GM12878 (cell line): ENCODE results near the gene KIF5A. TPM values are rescaled to one million over a fixed set of nuclear protein-coding genes. Genes with fewer than 3 reads are reported as not detected.

Source experiments
- ATAC-seq: fragments of 200-7000 bp; cut with Tn5 transposase; 3 replicates; pipeline ENCODE4 v1.9.1; 2020; ENCODE audit warnings: mild to moderate bottlenecking, moderate library complexity
- BruUV-seq: library from RNA; stranded (reverse); fragments of 400-500 nt; replicated peaks from 2 replicates; lab custom pipeline; 2021; lab: Mats Ljungman, UMichigan
- CTCF ChIA-PET: fragments of 300-600 bp; sonication (Branson Sonifier 250); formaldehyde crosslinking; extraction: SDS; loops from one replicate; lab custom pipeline; 2021; ENCODE audit warnings: inconsistent platforms; lab: Yijun Ruan, JAX
- POLR2A ChIA-PET: fragments of 350-600 bp; formaldehyde crosslinking; extraction: SDS; loops from one replicate; lab custom pipeline; 2021; ENCODE audit warnings: inconsistent platforms; lab: Charles Lee
- RAD21 ChIA-PET: fragments of 300-600 bp; sonication (Branson Sonifier 250); formaldehyde crosslinking; loops from one replicate; lab custom pipeline; 2023; ENCODE audit warnings: antibody characterized with exemption; ENCODE audit not compliant: unreplicated experiment; lab: Charles Lee
- SMC1A ChIA-PET: fragments of 300-600 bp; sonication (Branson Sonifier 250); formaldehyde crosslinking; loops from one replicate; lab custom pipeline; 2023; ENCODE audit not compliant: unreplicated experiment, uncharacterized antibody; lab: Charles Lee
- DNase-seq: peaks from one replicate; pipeline ENCODE4 v3.0.0-alpha.2; 2011; ENCODE audit warnings: low read depth, low spot score
- FAIRE-seq: peaks from 3 replicates; lab custom pipeline; 2011; peaks lifted over from hg19 to GRCh38; lab: Jason Lieb, UNC
- H2AFZ ChIP-seq: 2 replicates; pipeline ENCODE4 v1.6.0; 2011; ENCODE audit warnings: low read depth, low read length, control low read depth; ENCODE audit not compliant: control insufficient read depth
- H3K27ac ChIP-seq: 2 replicates; pipeline ENCODE4 v1.5.1; 2011; ENCODE audit warnings: control low read depth; ENCODE audit not compliant: control insufficient read depth, insufficient read depth
- H3K27me3 ChIP-seq, 2 experiments: replicated peaks in 1 of 2; 2 replicates each; pipeline versions ENCODE4 v1.6.0 to v1.6.1; 2011; ENCODE audit warnings: low read length in 1 of 2; ENCODE audit not compliant: control insufficient read depth in 2 of 2, insufficient read depth in 2 of 2
- H3K36me3 ChIP-seq, 2 experiments: 2 replicates each; pipeline ENCODE4 v1.5.1; 2011; ENCODE audit warnings: low read length in 1 of 2; ENCODE audit not compliant: control insufficient read depth in 2 of 2, insufficient read depth in 2 of 2
- H3K4me1 ChIP-seq: 2 replicates; pipeline ENCODE4 v1.6.1; 2011; ENCODE audit warnings: mild to moderate bottlenecking, low read length, moderate library complexity, mixed read lengths; ENCODE audit not compliant: control insufficient read depth, insufficient read depth
- H3K4me2 ChIP-seq: 2 replicates; pipeline ENCODE4 v1.6.0; 2011; ENCODE audit warnings: control low read depth; ENCODE audit not compliant: control insufficient read depth, insufficient read depth
- H3K4me3 ChIP-seq: fragments of 200-600 bp; sonication (generic); 2 replicates; pipeline ENCODE4 v1.5.1; 2016
- H3K79me2 ChIP-seq: 2 replicates; pipeline ENCODE4 v1.6.0; 2011; ENCODE audit warnings: low read length; ENCODE audit not compliant: control insufficient read depth, insufficient read depth
- H3K9ac ChIP-seq: 2 replicates; pipeline ENCODE4 v1.8.0; 2011; ENCODE audit warnings: low read length, control low read depth, mixed read lengths; ENCODE audit not compliant: control insufficient read depth, insufficient read depth
- H3K9me3 ChIP-seq: replicated peaks from 3 replicates; pipeline ENCODE4 v1.5.1; 2011; ENCODE audit warnings: mild to moderate bottlenecking, low read length; ENCODE audit not compliant: control insufficient read depth, insufficient read depth
- H4K20me1 ChIP-seq: 2 replicates; pipeline ENCODE4 v1.6.0; 2011; ENCODE audit not compliant: control insufficient read depth, insufficient read depth
- BCL11A ChIP-seq: IDR thresholded peaks from 2 replicates; pipeline ENCODE4 v1.6.1; 2011; ENCODE audit warnings: low read depth, low read length
- CBX5 ChIP-seq: sonication (generic); IDR thresholded peaks from 2 replicates; pipeline ENCODE4 v1.6.1; 2016; ENCODE audit warnings: low read depth, moderate library complexity, mild to moderate bottlenecking, inconsistent platforms
- CREB1 ChIP-seq: IDR thresholded peaks from 2 replicates; pipeline ENCODE4 v1.6.1; 2012; ENCODE audit warnings: low read depth, mild to moderate bottlenecking, inconsistent platforms
- ETV6 ChIP-seq, 2 experiments: fragments of 450-650 bp in 1 of 2; IDR thresholded peaks in 1 of 2; conservative IDR thresholded peaks in 1 of 2; 2 replicates each; pipeline ENCODE4 v1.6.1; 2014; ENCODE audit warnings: antibody characterized with exemption in 1 of 2, borderline replicate concordance in 1 of 2, low read depth in 1 of 2, mild to moderate bottlenecking in 1 of 2, moderate library complexity in 1 of 2
- FOXM1 ChIP-seq: IDR thresholded peaks from 2 replicates; pipeline ENCODE4 v1.6.1; 2012; ENCODE audit warnings: low read depth, mild to moderate bottlenecking, inconsistent platforms, low read length, moderate library complexity
- HDAC6 ChIP-seq: fragments of 200-600 bp; sonication (generic); IDR thresholded peaks from one replicate; pipeline ENCODE4 v1.8.0; 2017; ENCODE audit warnings: antibody characterized with exemption; ENCODE audit not compliant: unreplicated experiment
- IRF5 ChIP-seq: fragments of 450-650 bp; IDR thresholded peaks from 2 replicates; pipeline ENCODE4 v1.6.1; 2017; ENCODE audit warnings: borderline replicate concordance
- MTA2 ChIP-seq: fragments of 450-650 bp; IDR thresholded peaks from 2 replicates; pipeline ENCODE4 v1.6.1; 2016; ENCODE audit warnings: low read depth, mild to moderate bottlenecking, moderate library complexity
- NBN ChIP-seq: fragments of 450-650 bp; IDR thresholded peaks from 2 replicates; pipeline ENCODE4 v1.6.1; 2016
- NFIC ChIP-seq: IDR thresholded peaks from 2 replicates; pipeline ENCODE4 v1.6.1; 2012; ENCODE audit warnings: low read depth, mild to moderate bottlenecking, inconsistent platforms, low read length, moderate library complexity
- NKRF ChIP-seq: fragments of 450-650 bp; conservative IDR thresholded peaks from 2 replicates; pipeline ENCODE4 v1.6.1; 2017; ENCODE audit warnings: mild to moderate bottlenecking, moderate library complexity
- PKNOX1 ChIP-seq: fragments of 450-650 bp; IDR thresholded peaks from 2 replicates; pipeline ENCODE4 v1.6.1; 2016; ENCODE audit warnings: mild to moderate bottlenecking
- POLR2AphosphoS5 ChIP-seq: IDR thresholded peaks from 2 replicates; pipeline ENCODE4 v1.6.1; 2011; ENCODE audit warnings: mild to moderate bottlenecking, low read length, inconsistent platforms
- RAD21 ChIP-seq: IDR thresholded peaks from 2 replicates; pipeline ENCODE4 v1.6.1; 2011; ENCODE audit warnings: mild to moderate bottlenecking, low read depth, low read length, moderate library complexity; ENCODE audit not compliant: insufficient read depth
- RBBP5 ChIP-seq: fragments of 200-600 bp; sonication (generic); conservative IDR thresholded peaks from 2 replicates; pipeline ENCODE4 v1.6.1; 2016
- RUNX3 ChIP-seq: IDR thresholded peaks from 2 replicates; pipeline ENCODE4 v1.6.1; 2012; ENCODE audit warnings: low read length, inconsistent platforms
- SIX5 ChIP-seq: IDR thresholded peaks from 2 replicates; pipeline ENCODE4 v1.6.1; 2011; ENCODE audit warnings: mild to moderate bottlenecking, low read depth, low read length, moderate library complexity; ENCODE audit not compliant: severe bottlenecking
- SREBF1 ChIP-seq: IDR thresholded peaks from 2 replicates; pipeline ENCODE4 v1.6.1; 2012; ENCODE audit warnings: mild to moderate bottlenecking, low read length
- SRF ChIP-seq, 2 experiments: IDR thresholded peaks; 2 replicates each; pipeline ENCODE4 v1.6.1; 2011; ENCODE audit warnings: low read depth in 2 of 2, low read length in 2 of 2, mild to moderate bottlenecking in 1 of 2, moderate library complexity in 1 of 2
- TBL1XR1 ChIP-seq: IDR thresholded peaks from 2 replicates; pipeline ENCODE4 v1.6.1; 2012; ENCODE audit warnings: low read depth, low read length, improper control_type of control experiment
- WGBS: methylation state at CpG from one replicate; pipeline ENCODE4 v1.1.6; 2016; ENCODE audit warnings: low lambda C conversion rate; ENCODE audit not compliant: insufficient replicate concordance, insufficient coverage; ENCODE audit errors: missing lambda C conversion rate; 5-methylcytosine and 5-hydroxymethylcytosine counted together
- in situ Hi-C: fragments of 300-500 bp; cut with MboI; formaldehyde crosslinking; loops from 9 replicates; pipeline ENCODE4 v1.14.3; 2018; ENCODE audit warnings: mixed read lengths
- intact Hi-C: fragments of 100-400 bp; cut with micrococcal nuclease; formaldehyde crosslinking; loops from one replicate; pipeline ENCODE4 v1.14.2; 2022; ENCODE audit not compliant: unreplicated experiment
- polyA plus RNA-seq, 11 experiments: library from polyadenylated mRNA; depleted of rRNA in 4 of 11; unstranded in 6 of 11; stranded (reverse) in 5 of 11; fragments of >200 nt; fragmentation: Nextera tagmentation in 4 of 11; fragmentation: Illumina TruSeq in 1 of 11; extraction: Ambion mirVana in 4 of 11; extraction: Trizol in 1 of 11; gene quantifications; 1 replicate in 1 of 11; 2 replicates in 10 of 11; pipeline versions ENCODE4 v1.2.1 to v1.2.3, GENCODE V29; 2011 to 2016; ENCODE audit warnings: inconsistent platforms in 2 of 11, missing spikeins in 2 of 11, low read depth in 1 of 11
- total RNA-seq, 4 experiments: library from RNA; depleted of rRNA in 3 of 4; stranded (reverse); fragments of >200 nt in 3 of 4; fragmentation: Illumina TruSeq in 1 of 4; extraction: Trizol in 1 of 4; gene quantifications; 2 replicates each; pipeline versions ENCODE4 v1.2.1 to v1.2.3, GENCODE V29; 2013 to 2021

The KIF5A gene
- total and polyA plus RNA-seq, 10 of the 15 experiments (the other 5 are each of a cell fraction or from before 2014, with no cell fraction given) = 0.35 to 2.9 (median 0.97) TPM

GRCh38 chr12:57593187-57593586 is 43.3 kb downstream of the KIF5A start (continued):
- TF ChIP-seq CBX5 = no peak

- BruUV-seq = no TSS peak
- in situ Hi-C loops = no loop called here
- intact Hi-C loops = no loop called here
- Histone ChIP-seq H3K27ac (no peak overlapping the region), H3K4me3 (no peak overlapping the region), H3K27me3 (no peaks in the 10 kb centered on the region), H3K79me2 (no peaks in the 10 kb centered on the region), H3K4me1 (peaks cover 4% of the 10 kb centered on the region; the same call in 1 of the 2 replicates), H3K9me3 (no peaks in the 10 kb centered on the region), H3K36me3 (peaks cover 0 to 3% of the 10 kb centered on the region in 2 experiments; a peak in 3 of 4 replicates), H4K20me1 (no peaks in the 10 kb centered on the region)
- FAIRE-seq (no peak), ATAC-seq (no peak), DNase-seq (no peak)
- CTCF ChIA-PET = interaction anchor here (0.7 to 2.6 kb wide), 3 partner anchors 14 to 42 kb away, joined by 3 to 9 read pairs (median 3); no protein-coding TSS in a partner anchor
- POLR2A ChIA-PET = interaction anchor here (0.7 to 1.6 kb wide), 2 partner anchors 9 to 14 kb away, joined by 3 to 5 read pairs; partner anchors contain the start of gene PIP4K2C
- WGBS = 50% methylated on average over 2 of the region's 2 CpGs
- SMC1A ChIA-PET = interaction anchor here (0.7 to 1.3 kb wide), 2 partner anchors 9 to 15 kb away, joined by 3 read pairs; no protein-coding TSS in a partner anchor
- RAD21 ChIA-PET = no interaction called here
- TF ChIP-seq RBBP5 (no peak), ETV6 (conservative IDR thresholded peaks at IDR 0.05 in 1 of 2, IDR thresholded peaks at IDR 0.05 in 1 of 2; ENCODE audit: borderline replicate concordance in 1 of 2, low read depth in 1 of 2) (no peak), HDAC6 (no peak), NKRF (no peak), SIX5 (no peak), POLR2AphosphoS5 (no peak), CREB1 (no peak), TBL1XR1 (no peak), RUNX3 (no peak), NFIC (no peak), FOXM1 (no peak), IRF5 (no peak), MTA2 (no peak), RAD21 (no peak), PKNOX1 (no peak), BCL11A (no peak), SRF (IDR thresholded peaks at IDR 0.05; ENCODE audit: low read depth in 2 of 2, low read length in 2 of 2) (no peak), NBN (no peak), SREBF1 (no peak)
- TF ChIP-seq, all 136 proteins: peak for 0
- no peak overlapping the region for H3K9ac ChIP-seq
- H3K4me2 ChIP-seq = no peak overlapping the region
- no peak overlapping the region for H2AFZ ChIP-seq
Measured at GRCh38 chr12:57600395-57600794, 50.6 kb downstream of the KIF5A start.
